ENCODE data around the gene ZBTB8OS.

ZBTB8OS gene

DNA sequence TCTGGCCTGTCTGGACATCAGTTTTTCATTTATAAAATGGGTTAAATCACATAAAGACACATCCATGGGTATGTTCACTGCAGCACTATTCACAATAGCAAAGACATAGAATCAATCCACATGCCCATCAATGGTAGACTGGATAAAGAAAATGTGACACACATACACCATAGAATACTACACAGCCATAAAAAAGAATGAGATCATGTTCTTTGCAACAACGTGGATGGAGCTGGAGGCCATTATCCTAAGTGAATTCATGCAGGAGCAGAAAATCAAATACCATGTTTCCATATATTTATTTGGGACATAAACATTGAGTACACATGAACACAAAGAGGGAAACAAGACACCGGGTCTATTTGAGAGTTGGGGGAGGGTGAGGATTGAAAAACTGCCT is 28.1 kb downstream of the ZBTB8OS start:
- no peak overlapping the region for H3K27ac ChIP-seq (ENCODE audit: low read length)
- no peak overlapping the region for H2AFZ ChIP-seq (ENCODE audit: low read depth, low read length)
- H4K20me1 ChIP-seq (ENCODE audit: insufficient read depth, low read length) = no peaks in the 10 kb centered on the region
- TF ChIP-seq, protein P1, sequence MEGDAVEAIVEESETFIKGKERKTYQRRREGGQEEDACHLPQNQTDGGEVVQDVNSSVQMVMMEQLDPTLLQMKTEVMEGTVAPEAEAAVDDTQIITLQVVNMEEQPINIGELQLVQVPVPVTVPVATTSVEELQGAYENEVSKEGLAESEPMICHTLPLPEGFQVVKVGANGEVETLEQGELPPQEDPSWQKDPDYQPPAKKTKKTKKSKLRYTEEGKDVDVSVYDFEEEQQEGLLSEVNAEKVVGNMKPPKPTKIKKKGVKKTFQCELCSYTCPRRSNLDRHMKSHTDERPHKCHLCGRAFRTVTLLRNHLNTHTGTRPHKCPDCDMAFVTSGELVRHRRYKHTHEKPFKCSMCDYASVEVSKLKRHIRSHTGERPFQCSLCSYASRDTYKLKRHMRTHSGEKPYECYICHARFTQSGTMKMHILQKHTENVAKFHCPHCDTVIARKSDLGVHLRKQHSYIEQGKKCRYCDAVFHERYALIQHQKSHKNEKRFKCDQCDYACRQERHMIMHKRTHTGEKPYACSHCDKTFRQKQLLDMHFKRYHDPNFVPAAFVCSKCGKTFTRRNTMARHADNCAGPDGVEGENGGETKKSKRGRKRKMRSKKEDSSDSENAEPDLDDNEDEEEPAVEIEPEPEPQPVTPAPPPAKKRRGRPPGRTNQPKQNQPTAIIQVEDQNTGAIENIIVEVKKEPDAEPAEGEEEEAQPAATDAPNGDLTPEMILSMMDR (IDR thresholded peaks at IDR 0.05; ENCODE audit: low read depth, low read length) = no peak
- TF ChIP-seq EZH2phosphoT487 (IDR thresholded peaks at IDR 0.05; ENCODE audit: low read depth) = no peak
- H3K9me3 ChIP-seq (ENCODE audit: insufficient read depth, low read length) = no peaks in the 10 kb centered on the region
- H3K4me1 ChIP-seq (ENCODE audit: low read length) = peaks cover 39% of the 10 kb centered on the region
- no peak overlapping the region for H3K9ac ChIP-seq (ENCODE audit: low read length)
- no peaks in the 10 kb centered on the region for H3K27me3 ChIP-seq (ENCODE audit: low read depth, low read length)
- H3K4me2 ChIP-seq (ENCODE audit: low read length) = no peak overlapping the region
- no peak overlapping the region for H3K4me3 ChIP-seq (ENCODE audit: low read length)
- H3K79me2 ChIP-seq (ENCODE audit: low read length) = no peaks in the 10 kb centered on the region
- peaks cover 13% of the 10 kb centered on the region for H3K36me3 ChIP-seq (replicated peaks; ENCODE audit: low read depth, low read length)

DNA sequence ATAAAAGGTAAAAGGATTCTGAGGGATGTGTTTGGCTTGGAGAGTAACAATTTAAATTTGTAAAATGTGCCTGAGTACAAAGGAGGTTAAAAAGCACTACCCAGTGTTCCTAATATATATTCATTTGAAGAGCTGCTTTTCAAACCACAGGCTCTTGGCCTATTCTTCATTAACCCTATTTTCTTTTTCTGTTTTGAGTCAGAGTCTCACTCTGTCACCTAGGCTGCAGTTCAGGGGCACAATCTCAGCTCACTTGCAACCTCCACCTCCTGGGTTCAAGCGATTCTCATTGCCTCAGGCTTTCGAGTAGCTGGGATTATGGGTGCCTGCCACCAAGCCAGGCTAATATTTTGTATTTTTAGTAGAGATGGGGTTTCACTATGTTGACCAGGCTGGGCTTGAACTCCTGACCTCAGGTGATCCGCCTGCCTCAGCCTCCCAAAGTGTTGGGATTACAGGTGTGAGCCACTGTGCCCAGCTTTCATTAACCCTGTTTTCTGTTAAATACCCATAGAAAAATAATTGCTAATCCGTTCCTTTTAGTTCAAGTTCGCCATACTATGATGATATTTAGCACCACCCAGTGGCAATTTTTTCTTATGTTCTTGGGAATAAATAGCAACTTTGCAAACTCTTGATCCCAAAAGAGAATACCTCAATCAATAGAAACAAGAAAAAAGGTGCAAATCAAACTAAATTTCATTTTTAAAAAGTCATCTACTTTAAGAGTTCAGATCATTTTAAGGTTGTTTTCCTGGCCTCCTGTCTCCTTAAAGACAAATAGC is 30.5 kb downstream of the ZBTB8OS start:
- peak overlapping the region; percentile 92 for H3K4me2 ChIP-seq (ENCODE audit: low read length)
- peak overlapping the region; percentile 53; the same call in 1 of the 2 replicates for H3K9ac ChIP-seq (ENCODE audit: low read length)
- peaks cover 8% of the 10 kb centered on the region for H3K36me3 ChIP-seq (replicated peaks; ENCODE audit: low read depth, low read length)
- H3K27ac ChIP-seq (ENCODE audit: low read length) = peak overlapping the region; percentile 88
- no peaks in the 10 kb centered on the region for H3K9me3 ChIP-seq (ENCODE audit: insufficient read depth, low read length)
- H3K4me3 ChIP-seq (ENCODE audit: low read length) = peak overlapping the region; percentile 62
- peaks cover 39% of the 10 kb centered on the region for H3K4me1 ChIP-seq (ENCODE audit: low read length)
- TF ChIP-seq EZH2phosphoT487 (IDR thresholded peaks at IDR 0.05; ENCODE audit: low read depth) = no peak
- TF ChIP-seq, protein P1 (IDR thresholded peaks at IDR 0.05; ENCODE audit: low read depth, low read length) = peak; percentile 45
- no peaks in the 10 kb centered on the region for H4K20me1 ChIP-seq (ENCODE audit: insufficient read depth, low read length)
- H2AFZ ChIP-seq (ENCODE audit: low read depth, low read length) = no peak overlapping the region
- no peaks in the 10 kb centered on the region for H3K27me3 ChIP-seq (ENCODE audit: low read depth, low read length)
- H3K79me2 ChIP-seq (ENCODE audit: low read length) = no peaks in the 10 kb centered on the region

DNA sequence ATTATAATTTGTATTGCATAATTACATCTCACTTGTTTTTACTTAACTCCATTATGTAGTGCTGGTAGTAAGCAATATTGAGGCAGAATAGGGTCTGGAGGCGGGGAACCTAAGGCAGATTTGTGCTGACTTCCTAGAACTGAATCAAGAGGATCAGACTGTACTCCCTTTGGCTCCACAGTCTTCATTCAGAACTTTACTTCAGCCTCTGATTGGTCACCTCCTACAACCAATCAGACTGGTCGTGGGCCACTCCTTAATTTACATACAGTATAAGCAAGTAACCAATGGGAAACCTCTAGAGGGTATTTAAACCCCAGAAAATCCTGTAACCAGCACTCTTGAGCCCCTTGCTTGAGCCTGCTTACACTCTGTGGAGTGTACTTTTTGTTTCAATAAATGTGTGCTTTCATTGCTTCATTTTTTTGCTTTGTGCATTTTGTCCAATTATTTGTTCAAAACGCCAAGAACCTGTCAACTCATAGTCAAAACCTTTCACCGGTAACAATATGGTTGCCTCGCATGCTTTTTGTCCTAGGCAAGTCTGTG is 31.6 kb downstream of the ZBTB8OS start:
- H2AFZ ChIP-seq (ENCODE audit: low read depth, low read length) = no peak overlapping the region
- H3K4me2 ChIP-seq (ENCODE audit: low read length) = no peak overlapping the region; the same call in 1 of the 2 replicates
- peaks cover 32% of the 10 kb centered on the region for H3K4me1 ChIP-seq (ENCODE audit: low read length)
- H3K9me3 ChIP-seq (ENCODE audit: insufficient read depth, low read length) = no peaks in the 10 kb centered on the region
- H3K4me3 ChIP-seq (ENCODE audit: low read length) = no peak overlapping the region
- H3K27me3 ChIP-seq (ENCODE audit: low read depth, low read length) = no peaks in the 10 kb centered on the region
- H3K36me3 ChIP-seq (replicated peaks; ENCODE audit: low read depth, low read length) = peaks cover 5% of the 10 kb centered on the region
- no peaks in the 10 kb centered on the region for H3K79me2 ChIP-seq (ENCODE audit: low read length)
- H3K9ac ChIP-seq (ENCODE audit: low read length) = no peak overlapping the region
- TF ChIP-seq, protein P1 (IDR thresholded peaks at IDR 0.05; ENCODE audit: low read depth, low read length) = no peak
- no peak for TF ChIP-seq EZH2phosphoT487 (IDR thresholded peaks at IDR 0.05; ENCODE audit: low read depth)
- H4K20me1 ChIP-seq (ENCODE audit: insufficient read depth, low read length) = no peaks in the 10 kb centered on the region
- no peak overlapping the region for H3K27ac ChIP-seq (ENCODE audit: low read length)

DNA sequence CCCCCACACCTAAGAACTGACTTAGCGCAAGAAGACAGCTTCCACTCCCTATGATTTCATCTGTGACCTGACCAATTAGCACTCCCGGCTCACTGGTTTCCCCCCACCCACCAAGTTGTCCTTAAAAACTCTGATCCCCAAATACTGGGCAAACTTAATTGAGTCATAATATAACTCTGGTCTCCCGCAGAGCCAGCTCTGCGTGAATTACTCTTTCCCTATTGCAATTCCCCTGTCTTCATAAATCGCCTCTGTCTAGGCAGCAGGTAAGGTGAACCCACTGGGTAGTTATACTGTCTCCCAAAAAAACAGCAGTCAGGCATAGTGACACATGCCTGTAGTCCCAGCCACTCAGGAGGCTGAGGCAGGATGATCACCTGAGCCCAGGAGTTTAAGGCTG is 36.9 kb downstream of the ZBTB8OS start:
- Histone ChIP-seq H3K4me3 (ENCODE audit: low read length) (no peak overlapping the region), H3K9me3 (ENCODE audit: insufficient read depth, low read length) (no peaks in the 10 kb centered on the region)

More for the DNA sequence above, 36.9 kb downstream of the ZBTB8OS start:
- Histone ChIP-seq H3K27me3 (ENCODE audit: low read depth, low read length) (no peaks in the 10 kb centered on the region), H4K20me1 (ENCODE audit: insufficient read depth, low read length) (no peaks in the 10 kb centered on the region), H3K79me2 (ENCODE audit: low read length) (no peaks in the 10 kb centered on the region), H3K27ac (ENCODE audit: low read length) (no peak overlapping the region), H3K36me3 (replicated peaks; ENCODE audit: low read depth, low read length) (no peaks in the 10 kb centered on the region), H2AFZ (ENCODE audit: low read depth, low read length) (no peak overlapping the region), H3K4me1 (ENCODE audit: low read length) (peaks cover 6% of the 10 kb centered on the region), H3K4me2 (ENCODE audit: low read length) (no peak overlapping the region), H3K9ac (ENCODE audit: low read length) (no peak overlapping the region)
- TF ChIP-seq EZH2phosphoT487 (IDR thresholded peaks at IDR 0.05; ENCODE audit: low read depth) = no peak
- TF ChIP-seq, protein P1 (IDR thresholded peaks at IDR 0.05; ENCODE audit: low read depth, low read length) = no peak

Data from OCI-LY3 (cell line).